Mammary epithelial cell (primary cell): ENCODE results near the gene GRAMD2A.

ENCODE experiments used
- EZH2 ChIP-seq: IDR thresholded peaks from 2 replicates; pipeline ENCODE4 v1.6.1; 2012; ENCODE audit warnings: low read length, inconsistent platforms, borderline replicate concordance
- TF ChIP-seq, protein P1 (sequence below), 2 donors: IDR thresholded peaks in 1 of 2; conservative IDR thresholded peaks in 1 of 2; 2 replicates each; pipeline ENCODE4 v1.5.1; 2011 to 2012; ENCODE audit warnings: inconsistent platforms in 2 of 2, low read length in 2 of 2, mild to moderate bottlenecking in 2 of 2, control low read depth in 1 of 2, low read depth in 1 of 2; ENCODE audit not compliant: insufficient read depth in 1 of 2; ENCODE audit errors: extremely low read depth in 1 of 2

DNA sequence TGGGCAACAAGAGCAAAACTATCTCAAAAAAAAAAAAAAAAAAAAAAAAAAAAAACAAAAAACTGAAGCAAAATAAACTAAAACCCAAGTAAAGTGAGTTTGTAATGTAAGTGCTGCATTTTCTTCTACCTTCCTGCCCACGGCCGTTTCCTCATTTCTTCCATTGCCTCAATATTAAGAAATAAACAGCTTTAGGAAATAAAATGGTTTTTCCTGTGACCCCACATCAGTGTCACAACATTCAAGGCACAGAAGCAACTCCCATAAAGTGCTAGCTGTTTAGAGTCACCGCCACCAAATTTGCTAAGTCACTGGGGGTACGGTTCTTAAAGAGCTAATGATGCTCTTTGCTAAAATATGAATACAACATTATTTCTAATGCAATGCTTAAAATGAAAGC is 30.1 kb upstream of the GRAMD2A start:
- TF ChIP-seq, protein P1, sequence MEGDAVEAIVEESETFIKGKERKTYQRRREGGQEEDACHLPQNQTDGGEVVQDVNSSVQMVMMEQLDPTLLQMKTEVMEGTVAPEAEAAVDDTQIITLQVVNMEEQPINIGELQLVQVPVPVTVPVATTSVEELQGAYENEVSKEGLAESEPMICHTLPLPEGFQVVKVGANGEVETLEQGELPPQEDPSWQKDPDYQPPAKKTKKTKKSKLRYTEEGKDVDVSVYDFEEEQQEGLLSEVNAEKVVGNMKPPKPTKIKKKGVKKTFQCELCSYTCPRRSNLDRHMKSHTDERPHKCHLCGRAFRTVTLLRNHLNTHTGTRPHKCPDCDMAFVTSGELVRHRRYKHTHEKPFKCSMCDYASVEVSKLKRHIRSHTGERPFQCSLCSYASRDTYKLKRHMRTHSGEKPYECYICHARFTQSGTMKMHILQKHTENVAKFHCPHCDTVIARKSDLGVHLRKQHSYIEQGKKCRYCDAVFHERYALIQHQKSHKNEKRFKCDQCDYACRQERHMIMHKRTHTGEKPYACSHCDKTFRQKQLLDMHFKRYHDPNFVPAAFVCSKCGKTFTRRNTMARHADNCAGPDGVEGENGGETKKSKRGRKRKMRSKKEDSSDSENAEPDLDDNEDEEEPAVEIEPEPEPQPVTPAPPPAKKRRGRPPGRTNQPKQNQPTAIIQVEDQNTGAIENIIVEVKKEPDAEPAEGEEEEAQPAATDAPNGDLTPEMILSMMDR (conservative IDR thresholded peaks at IDR 0.05 in 1 of 2, IDR thresholded peaks at IDR 0.05 in 1 of 2; ENCODE audit: extremely low read depth in 1 of 2, insufficient read depth in 1 of 2, low read depth in 1 of 2, low read length in 2 of 2) = no peak
- no peak for TF ChIP-seq EZH2
